ENCODE data around the gene MAPK10.
A peak's percentile ranks its signal among the peaks of the same experiment; 100 is the strongest.
"Not testable (repeated sequence)": the region's sequence is repeated elsewhere in the genome, so short reads cannot be mapped to it uniquely, and the experiment has no call there.

The MAPK10 gene

GRCh38 chr4:86031927-86032326 is 327.9 kb downstream of the MAPK10 start:
- DNase-seq, result peak; percentile 26

GRCh38 chr4:86026720-86027119 is 333.1 kb downstream of the MAPK10 start:
- no peak for DNase-seq

- DNase-seq, result not testable (repeated sequence)
These were observed 338.2 kb downstream of the MAPK10 start for GRCh38 chr4:86021671-86022070.

GRCh38 chr4:86019906-86020305 is 339.9 kb downstream of the MAPK10 start:
- peak; percentile 41 for DNase-seq

GRCh38 chr4:86019362-86019761 is 340.5 kb downstream of the MAPK10 start:
- DNase-seq, result no peak

- DNase-seq, result peak; percentile 7
These were observed 344.2 kb downstream of the MAPK10 start for GRCh38 chr4:86015412-86016350.

- DNase-seq, result peak; percentile 69
These were observed 345.3 kb downstream of the MAPK10 start for GRCh38 chr4:86014599-86014998.

GRCh38 chr4:86013621-86014020 is 346.2 kb downstream of the MAPK10 start:
- DNase-seq, result peak; percentile 68

GRCh38 chr4:86011117-86011516 is 348.7 kb downstream of the MAPK10 start:
- peak; percentile 98 for DNase-seq

GRCh38 chr4:86007042-86007441 is 352.8 kb downstream of the MAPK10 start:
- no peak for DNase-seq

- peak; percentile 6 for DNase-seq
These were observed 353.8 kb downstream of the MAPK10 start for GRCh38 chr4:86006057-86006456.

- no peak for DNase-seq
These were observed 355.8 kb downstream of the MAPK10 start for GRCh38 chr4:86004030-86004429.

GRCh38 chr4:86001591-86001990 is 358.3 kb downstream of the MAPK10 start:
- DNase-seq, result no peak

- DNase-seq, result no peak
These were observed 364.5 kb downstream of the MAPK10 start for GRCh38 chr4:85995361-85995760.

- peak; percentile 9 for DNase-seq
These were observed 365.3 kb downstream of the MAPK10 start for GRCh38 chr4:85994576-85994975.

GRCh38 chr4:85993641-85994040 is 366.2 kb downstream of the MAPK10 start:
- no peak for DNase-seq

GRCh38 chr4:85986266-85986665 is 373.6 kb downstream of the MAPK10 start:
- DNase-seq, result no peak

- no peak for DNase-seq
These were observed 380.6 kb downstream of the MAPK10 start for GRCh38 chr4:85979276-85979675.

- DNase-seq, result peak; percentile 30
These were observed 389.3 kb downstream of the MAPK10 start for GRCh38 chr4:85970535-85970934.

GRCh38 chr4:85968945-85969819 is 390.7 kb downstream of the MAPK10 start:
- DNase-seq, result peak; percentile 84

- DNase-seq, result peak; percentile 75
These were observed 392.0 kb downstream of the MAPK10 start for GRCh38 chr4:85967872-85968271.

GRCh38 chr4:85966373-85966772 is 393.5 kb downstream of the MAPK10 start:
- no peak for DNase-seq

GRCh38 chr4:85965529-85965928 is 394.3 kb downstream of the MAPK10 start:
- no peak for DNase-seq

- DNase-seq, result not testable (repeated sequence)
These were observed 394.8 kb downstream of the MAPK10 start for GRCh38 chr4:85965017-85965416.
